Measurements from ENCODE around the gene E2F6. TPM values are rescaled to one million over a fixed set of nuclear protein-coding genes. Genes with fewer than 3 reads are reported as not detected.

E2F6 gene
- total and polyA plus RNA-seq, 2 donors (not counting 3 experiments of a cell fraction or from before 2014, with no cell fraction given), result 7.9 to 15.7 TPM

DNA sequence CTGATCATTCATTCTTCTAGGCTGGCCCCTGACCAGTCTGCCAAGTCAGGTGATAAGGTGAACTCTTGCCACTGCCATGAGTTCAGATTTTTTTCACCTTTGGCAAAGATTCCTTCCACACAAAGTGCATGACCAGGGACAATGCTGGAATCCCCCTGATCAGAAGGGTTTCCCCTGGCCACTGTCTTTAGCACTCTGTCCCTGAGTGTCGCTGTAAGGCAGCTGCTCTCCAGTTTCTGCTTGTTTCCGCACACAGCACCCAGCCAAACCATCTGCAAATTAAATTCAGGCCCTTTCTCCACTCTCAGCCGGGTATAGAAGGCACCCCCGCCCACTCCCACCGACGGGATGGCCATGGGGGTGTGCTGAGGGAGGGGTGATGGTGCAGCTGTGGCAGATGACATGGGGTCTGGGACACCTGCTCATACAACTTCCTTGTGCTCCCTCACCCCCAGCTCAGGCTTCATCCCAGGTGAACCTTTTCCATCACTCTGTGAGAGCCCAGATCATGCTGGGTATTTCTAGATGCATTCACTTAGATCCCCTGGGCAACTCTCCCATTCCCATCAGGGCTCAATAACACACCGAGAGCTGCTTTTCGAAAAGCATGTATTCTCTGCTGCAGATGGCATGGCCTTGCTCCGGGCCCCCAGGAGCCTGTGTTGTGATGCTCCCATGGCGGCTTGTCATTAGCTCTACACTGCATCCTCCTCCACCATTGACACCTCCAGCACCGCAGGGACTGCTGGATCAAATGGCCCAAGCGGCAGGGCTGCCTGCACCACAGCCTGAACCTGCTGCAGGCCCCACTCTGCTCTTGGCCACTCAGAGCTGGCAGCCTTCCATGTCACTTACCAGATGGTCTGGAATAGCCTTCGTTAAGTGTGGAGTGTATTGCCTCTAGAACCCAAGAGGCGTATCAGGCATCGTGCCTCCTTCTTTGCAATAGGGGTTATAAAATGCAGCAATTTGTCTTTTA, 69.2 kb downstream of the E2F6 start:
- Histone ChIP-seq H3K79me2 (ENCODE audit: control insufficient read depth, insufficient read depth, low read length) (no peaks in the 10 kb centered on the region), H3K9me1 (replicated peaks; ENCODE audit: control insufficient read depth, extremely low read depth, insufficient read depth, low read length) (no peaks in the 10 kb centered on the region), H3K27me3 (ENCODE audit: control insufficient read depth in 2 of 2, insufficient read depth in 2 of 2, low read length in 2 of 2) (peaks cover 0 to 5% of the 10 kb centered on the region in 2 experiments), H4K20me1 (replicated peaks; ENCODE audit: control insufficient read depth, extremely low read depth, insufficient read depth, low read length) (no peaks in the 10 kb centered on the region), H3K9me3 (replicated peaks; ENCODE audit: control insufficient read depth, insufficient read depth, low read length) (no peaks in the 10 kb centered on the region), H2AFZ (ENCODE audit: low read depth, low read length) (no peak overlapping the region), H3K9ac (replicated peaks; ENCODE audit: extremely low read depth, insufficient read depth, low read length) (no peak overlapping the region), H3K4me1 (ENCODE audit: control insufficient read depth, extremely low read depth, insufficient read depth, low read length) (peaks cover 3% of the 10 kb centered on the region), H3K4me2 (ENCODE audit: insufficient read depth, low read length) (no peak overlapping the region), H3K4me3 (replicated peaks in 1 of 3; ENCODE audit: insufficient read depth in 1 of 3, low read depth in 1 of 3, low read length in 3 of 3) (no peak overlapping the region), H3K36me3 (ENCODE audit: control insufficient read depth in 2 of 2, extremely low read depth in 1 of 2, insufficient read depth in 2 of 2, low read length in 2 of 2) (no peaks in the 10 kb centered on the region), H3K27ac (ENCODE audit: insufficient read depth, low read depth, low read length) (no peak overlapping the region)
- dilution Hi-C loops (cut with MboI; ENCODE audit: extremely low pct_ligation_motif_present, low sequenced_read_pairs) (no loop called here), intact Hi-C loops (cut with micrococcal nuclease) (no loop called here)
- ChIA-PET CTCF (interaction anchor here (0.9 to 1.7 kb wide), 4 partner anchors 12 to 21 kb away, joined by 3 to 4 read pairs (median 4); no protein-coding TSS in a partner anchor), POLR2A (no interaction called here)
- TF ChIP-seq CTCF (IDR thresholded peaks at IDR 0.05; ENCODE audit: extremely low read depth in 1 of 2, insufficient read depth in 1 of 2, low read depth in 1 of 2, low read length in 2 of 2), result no peak
- no peak for TF ChIP-seq POLR2A (IDR thresholded peaks at IDR 0.05; ENCODE audit: low read depth, low read length)
- no peak for TF ChIP-seq POLR2AphosphoS5 (IDR thresholded peaks at IDR 0.05; ENCODE audit: insufficient read depth, low read depth, low read length)
- no peak for TF ChIP-seq GATA2 (IDR thresholded peaks at IDR 0.05; ENCODE audit: insufficient read depth, insufficient read length, low read depth, low read length)
- no peak for TF ChIP-seq MYC (IDR thresholded peaks at IDR 0.05; ENCODE audit: low read depth, low read length)
- FAIRE-seq (no peak), DNase-seq (ENCODE audit: low read depth, low spot score) (no peak)
- BruUV-seq (replicated peaks), result no TSS peak
